ENCODE measurements around the gene RHOV. TPM values are rescaled to one million over a fixed set of nuclear protein-coding genes. Genes with fewer than 3 reads are reported as not detected.
A peak's percentile ranks its signal among the peaks of the same experiment; 100 is the strongest.

The RHOV gene
- total RNA-seq, 2 donors from 2014 or later: 14.9 to 18.6 TPM

DNA sequence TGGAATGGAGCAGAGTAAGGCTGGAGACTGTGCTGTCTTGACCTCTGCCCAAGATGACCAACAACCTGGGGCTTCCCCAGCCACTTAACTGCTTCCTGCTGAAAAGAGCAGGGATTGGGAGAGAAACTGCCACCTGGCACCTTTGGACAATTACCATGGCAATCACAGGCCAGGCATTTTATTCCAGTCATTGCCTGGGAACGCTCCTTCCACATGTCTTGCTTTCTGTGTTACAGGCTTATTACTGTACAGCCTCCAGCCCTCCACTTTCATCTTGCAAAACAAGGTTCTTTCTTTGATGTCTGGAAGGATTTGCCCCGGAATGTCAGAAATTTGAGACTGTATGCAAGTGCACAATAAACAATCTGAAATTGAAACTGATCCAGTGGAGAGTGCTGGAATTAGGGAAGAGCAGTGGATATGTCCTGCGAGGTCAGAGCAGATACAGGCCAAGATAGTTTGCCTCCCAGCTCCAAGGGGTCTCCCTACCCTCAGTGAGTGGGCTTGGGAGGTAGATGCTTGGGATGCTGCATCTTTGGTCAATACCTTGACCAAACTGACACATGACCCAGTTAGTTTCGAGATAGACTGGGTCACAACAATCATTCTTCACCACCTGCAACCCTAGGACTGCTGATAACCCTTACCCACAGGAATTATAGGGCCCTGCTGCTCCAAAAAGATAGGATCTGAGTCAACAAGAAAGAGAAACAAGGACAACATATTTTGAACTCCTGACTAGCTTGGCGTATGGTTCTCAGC, 48.2 kb downstream of the RHOV start:
- Histone ChIP-seq H3K36me3 (no peaks in the 10 kb centered on the region), H3K27me3 (no peaks in the 10 kb centered on the region), H3K4me1 (no peaks in the 10 kb centered on the region), H3K4me3 (peak overlapping the region; percentile 35), H3K27ac (peak overlapping the region; percentile 91), H3K9ac (ENCODE audit: low read depth in 2 of 2, low read length in 2 of 2) (peak overlapping the region; percentile 40 to 83), H3K9me3 (no peaks in the 10 kb centered on the region)
- intact Hi-C loops (cut with DNase I): no loop called here
- TF ChIP-seq, protein P1, sequence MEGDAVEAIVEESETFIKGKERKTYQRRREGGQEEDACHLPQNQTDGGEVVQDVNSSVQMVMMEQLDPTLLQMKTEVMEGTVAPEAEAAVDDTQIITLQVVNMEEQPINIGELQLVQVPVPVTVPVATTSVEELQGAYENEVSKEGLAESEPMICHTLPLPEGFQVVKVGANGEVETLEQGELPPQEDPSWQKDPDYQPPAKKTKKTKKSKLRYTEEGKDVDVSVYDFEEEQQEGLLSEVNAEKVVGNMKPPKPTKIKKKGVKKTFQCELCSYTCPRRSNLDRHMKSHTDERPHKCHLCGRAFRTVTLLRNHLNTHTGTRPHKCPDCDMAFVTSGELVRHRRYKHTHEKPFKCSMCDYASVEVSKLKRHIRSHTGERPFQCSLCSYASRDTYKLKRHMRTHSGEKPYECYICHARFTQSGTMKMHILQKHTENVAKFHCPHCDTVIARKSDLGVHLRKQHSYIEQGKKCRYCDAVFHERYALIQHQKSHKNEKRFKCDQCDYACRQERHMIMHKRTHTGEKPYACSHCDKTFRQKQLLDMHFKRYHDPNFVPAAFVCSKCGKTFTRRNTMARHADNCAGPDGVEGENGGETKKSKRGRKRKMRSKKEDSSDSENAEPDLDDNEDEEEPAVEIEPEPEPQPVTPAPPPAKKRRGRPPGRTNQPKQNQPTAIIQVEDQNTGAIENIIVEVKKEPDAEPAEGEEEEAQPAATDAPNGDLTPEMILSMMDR (IDR thresholded peaks at IDR 0.05): no peak
- peak; percentile 86 for DNase-seq

DNA sequence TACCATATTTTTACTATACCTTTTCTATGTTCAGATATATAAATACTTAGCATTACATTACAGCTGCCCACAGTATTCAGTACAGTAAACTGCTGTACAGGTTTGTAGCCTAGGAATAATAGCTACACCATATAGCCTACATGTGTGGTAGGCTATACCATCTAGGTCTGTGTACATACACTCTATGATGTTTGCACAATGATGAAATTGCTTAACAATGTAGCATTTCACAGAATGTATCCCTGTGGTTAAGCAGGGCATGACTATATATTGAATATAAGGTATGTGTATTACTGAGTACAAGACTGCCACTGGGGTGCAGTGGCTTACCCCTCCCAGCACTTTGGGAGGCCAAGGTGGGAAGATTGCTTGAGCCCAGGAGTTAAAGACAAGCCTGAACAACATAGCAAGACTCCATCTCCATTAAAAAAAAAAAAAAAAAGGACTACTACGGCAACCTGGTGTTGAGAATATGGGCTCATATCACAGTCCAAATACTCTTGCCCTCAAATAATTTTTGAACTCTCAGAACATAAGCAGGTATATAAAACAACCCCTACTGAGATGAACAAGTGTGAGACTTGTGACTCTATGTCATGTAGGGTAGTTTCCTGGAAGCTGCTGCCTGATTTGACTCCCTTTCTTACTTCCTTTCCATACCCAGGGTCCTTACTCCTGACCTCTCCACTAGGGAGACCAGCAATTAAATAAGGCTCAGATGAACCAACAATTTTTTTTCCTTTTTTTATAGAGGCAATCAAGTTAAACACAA, 50.3 kb downstream of the RHOV start:
- no peaks in the 10 kb centered on the region for H3K27me3 ChIP-seq
- H3K9ac ChIP-seq (ENCODE audit: low read depth in 2 of 2, low read length in 2 of 2): peak overlapping the region in 1 of 2 donors; percentile 62
- no peaks in the 10 kb centered on the region for H3K9me3 ChIP-seq
- no peaks in the 10 kb centered on the region for H3K36me3 ChIP-seq
- peak overlapping the region; percentile 66 for H3K27ac ChIP-seq
- no peak overlapping the region for H3K4me3 ChIP-seq
- TF ChIP-seq, protein P1 (IDR thresholded peaks at IDR 0.05): no peak
- intact Hi-C loops (cut with DNase I): no loop called here
- DNase-seq: no peak
- H3K4me1 ChIP-seq: no peaks in the 10 kb centered on the region

Other genes starting within 250 kb of the RHOV start
- 10 to 100 TPM; 10.0 to 30.5 TPM for gene RAD51, start 179.1 kb downstream of the RHOV start, total RNA-seq
- gene RMDN3, start 119.0 kb downstream of the RHOV start, total RNA-seq: 10 to 100 TPM; 31.1 to 49.1 TPM
- 10 to 100 TPM; 39.5 to 42.5 TPM for gene GCHFR, start 110.2 kb downstream of the RHOV start, total RNA-seq
- gene C15orf62, start 104.3 kb downstream of the RHOV start, total RNA-seq: under 1 TPM; 0.74 to 0.80 TPM
- gene ZFYVE19, start 67.1 kb downstream of the RHOV start, total RNA-seq: 10 to 100 TPM; 22.9 to 27.9 TPM
- 10 to 100 TPM; 38.1 to 48.0 TPM for gene DNAJC17, start 66.8 kb downstream of the RHOV start, total RNA-seq
- 100 to 1,000 TPM; 137 to 166 TPM for gene PPP1R14D, start 45.5 kb downstream of the RHOV start, total RNA-seq
- 100 to 1,000 TPM; 280 to 330 TPM for gene SPINT1, start 30.2 kb downstream of the RHOV start, total RNA-seq
- 10 to 100 TPM; 18.3 to 19.2 TPM for gene VPS18, start 20.2 kb upstream of the RHOV start, total RNA-seq
- 10 to 100 TPM; 18.5 to 21.6 TPM for gene DLL4, start 55.1 kb upstream of the RHOV start, total RNA-seq
- 10 to 100 TPM in 1 of 2 donors, 1 to 10 TPM in 1; 4.0 to 20.9 TPM for gene CHAC1, start 79.2 kb upstream of the RHOV start, total RNA-seq
- gene INO80, start 242.0 kb upstream of the RHOV start, total RNA-seq: 10 to 100 TPM; 17.6 to 27.4 TPM

Measured in colonic mucosa (tissue), 4 donors.